Fibroblast of skin of right quadriceps (primary cell): ENCODE results near the gene BIN1.
A peak's percentile ranks its signal among the peaks of the same experiment; 100 is the strongest.

Experiments used
- DNase-seq: peaks from one replicate; pipeline ENCODE4 v3.0.0-alpha.2; 2013

Gene BIN1

DNA sequence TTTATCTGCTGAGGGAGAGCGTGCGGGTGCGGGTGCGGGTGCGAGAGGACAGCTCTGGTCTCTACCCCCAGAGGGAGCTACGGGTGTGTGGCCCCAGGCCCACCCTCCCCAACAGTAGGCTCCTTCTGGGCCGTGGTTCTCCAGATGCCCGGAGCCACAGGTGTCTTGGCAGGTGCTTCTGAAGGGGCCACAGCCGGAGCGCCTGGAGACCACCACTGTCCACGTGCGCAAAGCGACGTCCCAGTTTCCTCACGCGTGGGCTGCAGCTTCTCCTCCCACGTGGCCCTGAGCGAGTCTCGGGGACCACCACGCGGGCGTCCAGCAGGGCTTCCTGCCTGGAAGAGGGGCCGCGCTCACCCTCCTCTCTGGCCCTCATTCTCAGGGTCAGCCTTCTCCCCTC, 90.6 kb downstream of the BIN1 start:
- no peak for DNase-seq

DNA sequence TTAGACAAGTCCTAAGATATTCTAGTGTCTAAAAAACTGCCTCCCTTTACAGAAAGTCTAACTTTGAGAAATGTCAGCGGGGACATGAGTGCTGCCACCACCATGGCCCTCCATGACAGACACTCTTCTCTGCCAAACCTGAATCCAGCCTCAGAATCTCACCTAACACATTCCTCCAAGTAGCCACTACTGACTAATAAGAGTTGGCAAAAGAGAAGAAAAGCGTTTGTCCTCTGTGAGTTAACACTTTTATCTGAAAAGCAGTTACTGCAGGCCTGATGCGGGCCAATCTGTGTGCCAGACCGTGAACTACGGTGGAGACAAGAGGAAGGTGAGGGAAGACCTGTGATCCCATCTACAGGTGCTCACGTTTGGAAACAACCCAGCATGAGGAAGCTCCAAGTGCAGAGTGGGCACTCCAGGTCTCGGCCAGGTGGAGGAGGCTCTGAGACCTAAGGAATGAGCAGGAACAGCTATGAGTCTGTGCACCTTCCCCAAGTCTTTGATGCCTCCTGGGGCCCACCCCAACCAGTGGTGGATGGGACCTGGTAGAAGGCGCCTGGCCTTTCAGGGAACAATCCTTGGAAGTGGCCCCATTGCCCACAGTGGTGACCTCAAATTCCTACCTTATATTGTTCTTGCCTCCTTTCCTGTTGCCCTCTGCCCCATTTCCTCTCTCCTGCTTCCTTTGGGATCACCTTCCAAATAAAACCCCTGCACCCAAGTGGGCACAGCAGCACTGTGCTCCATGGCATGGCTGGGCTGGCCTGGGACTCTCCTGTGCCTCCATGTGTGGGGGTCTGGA, 91.6 kb downstream of the BIN1 start:
- no peak for DNase-seq

DNA sequence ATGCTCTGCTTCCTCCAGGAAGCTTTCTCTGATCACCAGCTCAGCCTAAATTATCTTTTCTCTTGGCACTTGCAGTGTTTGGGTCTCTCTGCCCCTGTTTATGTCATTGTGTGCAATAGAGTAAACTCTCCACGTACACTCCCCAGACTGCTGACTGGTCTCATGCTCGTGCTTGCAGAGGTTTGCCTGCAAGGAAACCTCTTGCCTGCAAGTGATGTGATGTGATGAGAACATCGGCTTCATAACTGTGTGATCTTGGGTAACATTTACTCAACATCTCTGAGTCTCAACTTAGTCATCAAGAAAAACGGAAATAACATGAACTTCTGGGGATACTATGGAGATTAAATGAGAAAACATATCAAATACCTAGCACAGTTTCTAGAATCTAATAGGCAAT, 92.3 kb downstream of the BIN1 start:
- DNase-seq, result peak; percentile 90

DNA sequence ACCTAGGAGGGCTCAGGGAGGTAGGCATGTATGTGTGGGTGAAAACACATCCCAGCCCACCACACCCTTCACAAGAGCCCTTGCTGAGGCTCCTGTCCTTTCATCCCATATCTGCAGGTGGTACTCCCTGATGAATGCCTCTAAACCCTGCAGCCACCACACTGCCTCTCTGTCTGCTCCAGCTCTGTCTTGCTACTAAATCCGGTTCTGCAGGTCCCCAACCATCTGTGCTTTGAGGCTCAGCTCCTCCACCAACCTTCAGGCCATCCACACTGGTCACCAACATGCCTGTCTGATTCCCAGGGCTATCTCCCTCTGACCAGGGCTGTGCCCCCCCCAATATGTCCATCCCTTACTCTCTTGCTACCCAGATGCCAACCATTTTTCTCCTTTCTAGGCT, 92.7 kb downstream of the BIN1 start:
- DNase-seq, result no peak

DNA sequence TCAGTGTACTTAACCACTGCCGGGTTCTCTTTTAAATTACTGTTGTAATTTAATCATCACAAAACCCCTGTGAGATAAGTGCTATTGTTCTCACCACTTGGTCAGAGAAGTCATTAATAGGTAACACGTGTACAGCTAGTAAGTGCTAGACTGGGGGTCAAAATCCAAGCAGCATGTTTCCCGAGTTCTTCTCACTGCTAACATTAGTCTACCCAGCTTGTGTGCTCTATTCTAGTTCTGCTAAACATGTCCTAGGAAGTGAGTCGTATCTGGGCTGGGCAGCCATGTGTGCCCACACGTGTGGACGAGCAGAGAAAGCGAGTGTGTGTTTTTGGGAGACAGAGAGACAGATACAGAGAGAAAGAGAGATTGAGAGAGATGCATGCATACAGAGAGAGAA, 94.1 kb downstream of the BIN1 start:
- no peak for DNase-seq

DNA sequence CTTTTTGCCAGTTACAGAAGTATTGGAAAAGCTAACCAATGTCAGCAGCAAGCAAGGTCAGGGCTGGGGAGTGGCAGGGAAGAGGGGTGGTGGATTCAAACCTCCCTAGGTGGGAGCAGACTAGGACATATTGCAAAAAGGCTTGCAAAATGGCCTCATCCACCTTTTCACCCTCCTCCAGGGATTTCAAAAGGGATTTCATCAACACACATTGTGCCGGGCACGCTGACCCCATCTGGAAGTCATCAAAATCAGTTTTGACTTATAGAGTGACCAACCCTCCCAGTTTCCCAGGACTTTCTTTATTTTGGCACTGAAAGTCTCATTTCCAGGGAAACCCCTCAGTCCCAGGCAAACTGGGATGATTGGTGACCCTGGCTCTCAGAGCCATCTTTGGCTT, 94.7 kb downstream of the BIN1 start:
- peak; percentile 36 for DNase-seq

DNA sequence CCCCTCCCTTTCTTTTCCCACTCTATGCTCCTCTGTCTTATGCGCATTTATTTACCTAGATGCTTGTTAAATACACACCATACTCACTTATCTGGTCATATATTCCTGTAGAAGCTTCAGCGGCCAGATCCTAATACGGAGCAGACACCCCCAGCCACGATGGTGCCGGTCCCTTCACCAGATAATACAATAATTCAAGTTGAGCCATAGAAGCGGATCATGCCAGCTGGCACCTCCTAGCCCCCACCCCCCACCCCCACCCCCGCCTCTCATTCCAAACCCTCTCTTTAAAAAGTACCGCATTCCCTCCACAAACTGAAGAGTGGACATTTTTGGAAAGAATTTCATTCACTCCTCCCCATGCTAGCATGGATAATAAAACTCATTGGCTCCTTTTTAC, 95.2 kb downstream of the BIN1 start:
- no peak for DNase-seq

DNA sequence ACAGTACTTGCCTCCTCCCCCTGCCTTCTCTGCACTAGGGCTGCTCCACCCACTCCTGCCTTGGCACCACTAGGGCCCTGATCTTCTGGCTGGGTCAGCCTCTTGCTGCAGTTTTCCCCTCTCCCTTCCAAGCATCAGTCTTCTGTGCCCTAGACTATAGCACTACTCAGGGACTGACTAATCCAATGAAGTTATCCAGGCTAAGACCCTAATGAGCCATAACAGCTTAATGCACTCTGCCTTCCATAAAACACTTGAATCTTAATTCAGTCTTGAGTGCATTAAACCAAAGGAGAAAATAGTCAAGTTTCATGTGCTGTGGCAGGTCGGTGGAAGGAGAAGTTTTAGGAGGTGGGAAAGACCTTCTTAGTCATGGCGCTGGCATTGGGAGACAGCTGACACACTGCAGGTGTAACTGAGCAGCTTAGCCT, 95.7 kb downstream of the BIN1 start:
- DNase-seq, result no peak

DNA sequence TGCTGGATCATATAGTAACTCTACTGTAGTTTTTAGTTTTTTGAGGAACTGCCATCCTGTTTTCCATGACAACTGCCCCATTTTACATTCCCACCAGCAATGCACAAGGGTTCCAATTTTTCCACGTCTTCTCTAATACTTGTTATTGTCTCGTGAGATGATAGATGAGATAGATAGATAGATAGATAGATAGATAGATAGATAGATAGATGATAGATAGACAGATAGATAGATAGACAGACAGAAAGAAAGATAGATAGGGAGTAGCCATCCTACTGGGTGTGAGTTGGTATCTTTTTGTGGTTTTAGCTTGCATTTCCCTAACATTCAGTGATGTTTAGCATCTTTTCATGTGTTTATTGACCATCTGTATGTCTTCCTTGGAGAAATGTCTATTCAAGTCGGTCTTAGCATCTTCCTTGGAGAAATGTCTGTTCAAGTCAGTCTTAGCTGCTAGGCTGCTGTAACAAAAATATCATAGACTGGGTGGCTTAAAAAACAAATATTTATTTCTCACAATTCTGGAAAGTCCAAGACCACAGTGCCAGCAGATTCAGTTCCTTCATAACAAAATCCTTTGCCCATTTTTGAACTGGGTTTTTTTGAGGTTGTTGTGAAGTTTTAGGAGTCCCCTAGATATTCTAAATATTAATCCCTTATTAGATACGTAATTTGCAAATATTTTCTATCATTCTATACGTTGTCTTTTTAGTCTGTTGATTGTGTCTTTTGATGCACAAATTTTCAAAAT, 98.5 kb downstream of the BIN1 start:
- no peak for DNase-seq

DNA sequence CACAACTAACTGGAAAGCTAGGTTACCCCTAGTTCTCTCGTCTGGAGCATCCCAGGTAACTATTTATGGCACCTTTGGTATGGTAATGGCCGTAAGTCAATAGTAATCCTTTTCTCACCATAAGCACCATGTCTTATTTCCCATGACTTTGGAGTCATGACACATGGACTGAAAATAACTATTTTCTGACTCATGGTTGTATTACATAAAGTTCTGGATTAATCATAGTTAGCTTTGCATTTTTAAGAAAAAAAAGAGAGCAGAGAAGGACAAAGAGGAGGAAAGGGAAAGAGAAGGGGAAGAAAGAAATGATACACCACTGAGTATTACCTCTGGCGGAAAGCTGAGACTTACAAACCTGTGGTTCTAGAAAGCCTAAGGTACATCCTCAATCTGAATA, 99.3 kb downstream of the BIN1 start:
- peak; percentile 69 for DNase-seq

DNA sequence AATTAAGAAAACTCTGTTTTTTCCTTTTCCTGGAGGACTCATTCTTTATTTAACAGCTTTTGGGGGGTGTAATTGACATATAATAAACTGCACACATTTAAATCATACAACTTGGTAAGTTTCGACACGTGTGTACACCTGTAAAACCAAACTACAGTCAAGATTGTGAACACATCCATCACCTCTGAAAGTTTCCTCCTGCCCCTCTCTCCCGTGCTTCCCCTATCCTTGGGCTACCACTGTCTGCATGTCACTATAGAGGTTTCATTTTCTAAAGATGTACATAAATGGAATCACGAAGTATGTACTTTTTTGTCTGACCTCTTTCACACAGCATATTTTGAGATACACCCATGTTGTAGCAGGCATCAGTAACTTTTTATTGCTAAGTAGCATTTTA, 100.0 kb downstream of the BIN1 start:
- DNase-seq, result no peak

DNA sequence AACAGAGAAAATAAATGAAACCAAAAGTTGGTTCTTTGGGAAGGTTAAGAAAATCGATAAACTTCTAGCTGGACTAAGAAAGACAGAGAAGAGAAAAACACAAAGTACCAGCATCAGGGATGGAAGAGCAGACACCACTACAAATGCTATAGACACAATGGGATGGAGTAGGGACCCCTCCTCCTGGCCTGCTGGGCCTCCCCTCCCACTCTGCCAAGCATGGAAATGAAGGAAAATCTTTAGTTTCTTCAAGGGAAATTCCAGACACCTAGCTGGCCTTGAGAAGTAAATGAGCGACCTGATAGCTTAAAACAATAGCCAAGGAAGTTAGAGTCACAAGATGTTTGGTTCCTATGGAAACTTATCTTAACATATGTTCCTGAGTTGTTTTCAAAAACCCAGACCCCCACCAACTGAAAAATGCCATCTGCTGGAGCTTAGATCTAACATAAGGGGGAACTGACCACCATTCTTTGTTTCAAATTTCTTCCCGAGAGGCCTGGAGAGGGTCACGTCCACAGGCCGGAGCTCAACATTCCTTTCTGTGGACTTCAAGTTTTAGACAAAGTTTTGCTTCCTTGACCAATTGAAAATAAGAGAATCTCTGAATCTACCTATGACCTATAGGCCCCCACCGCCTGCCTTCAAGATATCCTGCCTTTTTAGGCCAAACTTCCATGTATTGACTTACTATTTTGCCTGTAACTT, 101.9 kb downstream of the BIN1 start:
- no peak for DNase-seq

DNA sequence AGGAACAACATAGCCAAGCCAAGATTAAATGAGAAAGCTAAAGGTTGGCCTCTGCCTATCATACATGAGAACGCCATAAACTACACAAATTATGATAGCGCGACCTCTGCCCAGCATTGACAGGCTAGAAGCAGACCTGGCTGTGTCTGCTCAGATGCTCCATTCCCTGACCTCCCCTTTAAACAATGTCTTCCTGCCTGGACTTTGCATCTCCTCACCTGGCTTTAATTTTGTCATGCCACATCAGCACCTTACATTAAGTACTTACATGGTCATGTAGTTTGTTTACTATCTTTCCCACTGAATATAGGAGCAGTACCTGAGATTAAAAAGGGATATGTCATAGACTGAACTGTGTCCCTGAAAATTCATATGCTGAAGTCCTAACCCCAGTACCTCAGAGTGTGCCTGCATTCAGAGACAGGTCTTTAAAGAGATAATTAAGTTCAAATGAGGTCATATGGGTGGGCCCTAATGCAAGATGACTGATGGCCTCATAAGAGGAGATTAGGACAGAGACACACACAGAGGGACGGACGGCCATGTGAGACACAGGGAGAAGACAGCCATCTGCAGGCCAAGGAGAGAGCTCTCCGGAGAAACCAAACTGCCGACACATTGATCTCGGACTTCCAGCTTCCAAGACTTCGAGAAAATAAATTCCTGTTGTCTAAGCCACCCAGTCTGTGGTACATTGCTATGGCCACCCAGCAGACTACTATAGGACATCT, 103.7 kb downstream of the BIN1 start:
- no peak for DNase-seq

DNA sequence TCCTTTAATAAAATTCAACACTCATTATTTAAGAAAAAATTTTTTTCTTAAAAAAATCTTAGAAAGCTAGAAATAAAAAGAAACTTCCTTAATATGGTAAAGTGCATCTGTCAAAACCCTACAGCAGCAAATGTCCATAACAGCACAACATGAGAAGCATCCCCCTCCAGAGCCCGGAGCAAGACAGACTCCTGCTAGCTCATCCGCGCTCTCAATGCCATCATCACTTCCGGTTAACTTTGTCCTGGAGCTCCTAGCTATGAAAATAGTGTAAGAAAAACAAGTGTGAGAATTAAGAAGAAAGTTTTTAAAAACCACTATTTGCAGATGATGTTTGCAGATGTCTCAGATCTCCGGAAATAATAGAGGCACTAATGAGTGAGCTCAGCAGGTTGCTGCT, 105.2 kb downstream of the BIN1 start:
- DNase-seq, result no peak

DNA sequence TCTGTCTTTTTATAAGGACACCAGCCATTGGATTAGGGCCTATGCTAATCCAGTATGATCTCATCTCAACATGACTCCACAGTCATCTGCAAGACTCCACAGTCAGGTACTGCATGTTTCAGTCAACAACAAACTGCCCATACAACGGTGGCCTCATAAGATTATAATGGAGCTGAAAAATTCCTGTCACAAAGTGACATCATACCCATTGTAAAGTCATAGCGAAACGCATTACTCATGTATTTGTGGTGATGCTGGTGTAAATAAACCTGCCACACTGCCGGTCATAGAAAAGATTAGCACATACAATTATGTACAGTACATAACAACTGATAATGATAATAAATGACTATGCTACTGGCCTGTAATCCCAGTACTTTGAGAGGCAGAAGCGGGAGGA, 106.0 kb downstream of the BIN1 start:
- no peak for DNase-seq

DNA sequence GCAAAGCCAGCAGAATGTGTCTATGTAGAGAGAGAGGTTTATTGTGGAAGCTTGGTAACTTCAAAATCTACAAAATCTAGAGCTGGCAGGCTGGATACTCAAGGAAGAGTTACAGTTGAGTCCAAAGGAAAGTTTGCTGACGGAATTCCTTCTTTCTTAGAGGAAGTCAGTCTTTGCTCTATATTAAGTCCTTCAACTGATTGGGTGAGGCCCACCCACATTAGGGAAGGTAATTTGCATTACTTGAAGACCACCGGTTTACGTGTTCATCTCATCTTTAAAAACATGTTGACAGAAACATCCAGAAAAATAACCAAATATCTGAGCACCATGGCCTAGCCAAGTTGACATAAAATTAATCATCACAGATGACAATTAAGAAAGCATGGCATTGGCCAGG, 106.8 kb downstream of the BIN1 start:
- DNase-seq, result no peak

DNA sequence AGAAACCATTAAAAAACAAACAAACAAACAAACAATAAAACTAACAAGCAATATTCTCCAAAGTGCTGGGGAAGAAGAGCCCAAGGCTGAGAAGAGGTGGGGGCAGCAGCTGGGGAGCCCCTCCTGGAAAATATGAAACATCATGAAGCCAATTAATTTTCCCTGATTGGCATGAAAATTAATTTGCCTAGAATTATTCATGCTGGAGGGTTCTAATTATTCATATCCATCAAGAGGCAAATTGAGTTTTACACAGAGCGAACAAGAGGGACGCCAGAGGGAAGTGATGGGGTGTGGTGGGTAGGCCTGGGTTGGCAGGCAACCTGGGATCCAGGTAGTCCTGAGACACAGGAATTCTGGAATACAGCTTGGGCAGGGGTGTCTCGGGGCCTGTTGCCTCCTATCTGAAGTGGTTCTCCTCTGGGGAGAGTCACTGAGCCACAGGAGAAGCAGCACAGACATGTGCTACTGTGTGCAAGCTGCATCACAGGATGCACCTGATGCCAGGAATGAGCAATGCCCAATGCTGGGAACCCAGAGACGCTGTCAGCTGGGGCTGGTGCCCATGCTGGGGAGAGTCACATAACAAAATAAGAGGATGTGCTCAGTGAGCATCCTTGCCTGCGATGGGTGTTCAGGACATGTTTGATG, 107.7 kb downstream of the BIN1 start:
- DNase-seq, result no peak

DNA sequence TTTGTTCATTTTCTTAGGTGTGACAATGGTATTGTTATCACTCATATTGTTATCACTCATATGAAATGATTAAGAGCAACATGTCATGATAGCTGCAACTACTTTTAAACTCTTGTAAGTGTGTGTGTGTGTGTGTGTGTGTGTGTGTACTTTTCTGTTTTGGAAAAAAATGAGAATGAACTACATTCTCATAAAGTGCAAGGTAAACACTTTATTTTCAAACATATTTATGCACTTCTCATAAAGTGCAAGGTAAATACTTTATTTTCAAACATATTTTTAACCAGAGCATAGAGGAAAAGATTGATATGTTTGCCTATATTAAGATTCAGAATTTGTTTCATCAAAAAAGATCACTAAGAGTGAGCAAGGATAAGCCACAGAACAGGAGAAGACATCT, 108.5 kb downstream of the BIN1 start:
- no peak for DNase-seq
